ENCODE data around the gene CYP46A1.
"Not testable (repeated sequence)": the region's sequence is repeated elsewhere in the genome, so short reads cannot be mapped to it uniquely, and the experiment has no call there.

Gene CYP46A1

DNA sequence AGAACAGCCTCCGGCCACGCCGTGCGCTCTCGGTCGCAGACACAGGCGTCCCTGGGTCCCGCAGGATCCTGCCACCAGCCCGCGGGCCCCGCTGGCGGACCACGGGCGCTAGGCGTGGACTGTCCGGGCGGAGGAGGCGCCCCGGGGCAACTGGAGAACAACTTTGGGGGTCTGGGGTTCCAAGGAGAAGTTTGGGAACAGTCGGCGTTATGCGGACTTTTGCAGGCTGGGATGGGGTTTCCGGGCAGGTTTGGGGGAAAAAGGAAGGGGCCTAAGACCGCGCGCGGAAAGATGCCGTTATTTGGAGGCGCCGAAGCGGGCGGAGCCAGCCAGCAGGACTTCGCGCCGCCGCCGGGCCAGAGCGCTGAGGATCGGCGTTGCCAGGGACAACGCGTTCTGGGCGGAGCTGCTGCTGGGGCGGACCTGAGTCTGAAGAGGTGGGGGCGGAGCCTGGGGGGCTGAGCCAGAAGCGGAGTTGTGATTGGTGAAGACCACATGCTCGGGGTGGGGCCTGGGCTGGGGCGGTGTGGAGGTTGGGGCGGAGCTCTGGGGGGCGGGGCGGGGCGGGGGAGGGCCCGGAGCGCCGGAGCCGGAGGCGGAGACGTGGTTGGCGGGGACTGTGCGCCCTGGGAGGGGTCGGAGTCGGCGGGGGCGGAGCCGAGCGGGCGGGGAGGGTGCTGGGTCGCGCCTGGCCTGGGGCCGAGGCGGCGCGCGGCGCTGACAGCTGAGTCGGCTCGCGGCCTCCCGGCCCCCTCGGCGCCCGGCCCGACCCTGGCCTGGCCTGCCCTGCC is at the start of gene CYP46A1:
Gene CYP46A1, plus strand, starts transcription at position 680 of the 791 bp plus-strand sequence. CDS start 120 bp downstream, outside the sequence.
- TF ChIP-seq, protein P1, sequence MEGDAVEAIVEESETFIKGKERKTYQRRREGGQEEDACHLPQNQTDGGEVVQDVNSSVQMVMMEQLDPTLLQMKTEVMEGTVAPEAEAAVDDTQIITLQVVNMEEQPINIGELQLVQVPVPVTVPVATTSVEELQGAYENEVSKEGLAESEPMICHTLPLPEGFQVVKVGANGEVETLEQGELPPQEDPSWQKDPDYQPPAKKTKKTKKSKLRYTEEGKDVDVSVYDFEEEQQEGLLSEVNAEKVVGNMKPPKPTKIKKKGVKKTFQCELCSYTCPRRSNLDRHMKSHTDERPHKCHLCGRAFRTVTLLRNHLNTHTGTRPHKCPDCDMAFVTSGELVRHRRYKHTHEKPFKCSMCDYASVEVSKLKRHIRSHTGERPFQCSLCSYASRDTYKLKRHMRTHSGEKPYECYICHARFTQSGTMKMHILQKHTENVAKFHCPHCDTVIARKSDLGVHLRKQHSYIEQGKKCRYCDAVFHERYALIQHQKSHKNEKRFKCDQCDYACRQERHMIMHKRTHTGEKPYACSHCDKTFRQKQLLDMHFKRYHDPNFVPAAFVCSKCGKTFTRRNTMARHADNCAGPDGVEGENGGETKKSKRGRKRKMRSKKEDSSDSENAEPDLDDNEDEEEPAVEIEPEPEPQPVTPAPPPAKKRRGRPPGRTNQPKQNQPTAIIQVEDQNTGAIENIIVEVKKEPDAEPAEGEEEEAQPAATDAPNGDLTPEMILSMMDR (IDR thresholded peaks at IDR 0.05; ENCODE audit: borderline replicate concordance, insufficient read depth, low read depth, low read length), result no peak
- peak within 1 kb of the TSS; percentile 66 for H3K4me3 ChIP-seq (ENCODE audit: low read depth, low read length)

DNA sequence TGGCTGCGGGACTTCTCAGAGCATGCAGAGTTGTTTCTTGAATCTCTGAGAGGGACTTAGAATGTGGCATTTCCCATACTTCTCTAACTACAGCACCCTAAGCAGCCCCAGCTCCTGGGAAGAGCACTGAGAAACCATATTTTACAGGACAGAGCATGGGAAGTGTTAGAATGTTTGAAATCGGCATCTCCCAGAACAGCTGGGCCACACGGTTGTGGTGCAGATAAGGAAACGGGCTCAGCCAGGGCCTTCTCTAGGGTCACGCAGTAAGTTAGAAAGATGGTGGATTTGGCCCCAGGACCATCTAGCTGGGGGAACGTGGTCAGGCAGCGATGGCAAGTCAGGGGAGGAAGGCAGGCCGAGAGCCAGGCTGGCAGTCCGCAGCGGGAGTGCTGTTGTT is 49.7 kb upstream of the CYP46A1 start:
- no peak overlapping the region for H3K4me3 ChIP-seq (ENCODE audit: low read depth, low read length)
- TF ChIP-seq, protein P1 (IDR thresholded peaks at IDR 0.05; ENCODE audit: borderline replicate concordance, insufficient read depth, low read depth, low read length), result no peak

DNA sequence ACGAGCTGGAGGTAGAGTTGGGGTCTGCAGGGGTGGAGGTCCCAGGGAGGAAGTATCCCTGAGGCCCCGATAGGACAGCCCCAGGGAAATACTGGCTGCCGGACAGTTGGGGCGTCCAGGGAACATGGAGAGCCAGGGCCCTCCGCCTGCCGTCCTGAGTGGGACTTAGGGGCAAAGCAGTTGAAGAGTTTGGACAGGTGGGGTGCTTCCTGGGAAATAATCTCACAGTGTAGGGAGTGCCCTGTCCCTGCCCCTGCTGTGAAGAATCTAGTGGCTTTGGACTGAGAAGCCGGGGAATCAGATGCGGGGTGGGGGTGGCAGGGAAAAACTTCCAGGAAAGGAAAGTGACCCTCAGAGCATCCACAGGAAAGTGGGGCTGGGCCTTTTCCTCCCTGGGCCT is 49.0 kb upstream of the CYP46A1 start:
- TF ChIP-seq, protein P1 (IDR thresholded peaks at IDR 0.05; ENCODE audit: borderline replicate concordance, insufficient read depth, low read depth, low read length), result no peak

DNA sequence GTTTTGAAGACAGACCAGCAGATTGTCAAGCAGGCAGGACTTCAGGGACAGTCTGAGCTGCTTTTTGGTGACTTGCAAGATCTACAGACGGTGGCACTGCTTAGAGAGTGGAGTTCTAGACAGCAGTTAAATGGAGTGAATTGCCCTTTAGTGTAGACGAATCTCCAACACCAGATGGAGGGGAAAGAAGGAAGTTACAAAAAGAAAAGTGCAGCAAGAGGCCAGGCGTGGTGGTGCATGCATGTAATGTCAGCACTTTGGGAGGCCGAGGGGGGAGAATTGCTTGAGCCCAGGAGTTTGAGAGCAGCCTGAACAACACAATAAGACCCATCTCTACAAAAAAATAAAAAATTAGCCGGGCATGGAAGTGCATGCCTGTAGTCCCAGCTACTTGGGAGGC is 47.6 kb upstream of the CYP46A1 start:
- H3K4me3 ChIP-seq (ENCODE audit: low read depth, low read length), result no peak overlapping the region
- TF ChIP-seq, protein P1 (IDR thresholded peaks at IDR 0.05; ENCODE audit: borderline replicate concordance, insufficient read depth, low read depth, low read length), result no peak

More for the DNA sequence above, 49.0 kb upstream of the CYP46A1 start:
- H3K4me3 ChIP-seq (ENCODE audit: low read depth, low read length), result no peak overlapping the region

DNA sequence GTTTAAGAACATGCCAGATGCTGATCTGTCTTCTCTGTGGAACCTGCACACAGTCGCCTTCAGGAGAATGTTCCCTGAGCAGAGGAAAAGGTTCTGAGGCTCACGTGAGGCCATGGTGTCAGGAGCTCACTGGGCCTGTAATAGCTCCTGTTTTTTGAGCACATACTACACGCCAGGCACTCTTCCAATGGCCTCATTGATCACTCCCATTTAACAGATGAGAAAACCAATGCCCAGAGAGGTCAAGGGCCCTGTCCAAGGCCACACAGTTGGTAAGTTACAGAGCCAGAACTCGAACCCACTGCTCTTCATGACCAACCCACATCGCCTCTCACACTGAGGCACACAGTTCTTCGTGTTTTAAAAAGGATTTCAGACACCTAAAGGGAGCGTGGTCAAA is 46.5 kb upstream of the CYP46A1 start:
- TF ChIP-seq, protein P1 (IDR thresholded peaks at IDR 0.05; ENCODE audit: borderline replicate concordance, insufficient read depth, low read depth, low read length), result no peak
- H3K4me3 ChIP-seq (ENCODE audit: low read depth, low read length), result no peak overlapping the region

DNA sequence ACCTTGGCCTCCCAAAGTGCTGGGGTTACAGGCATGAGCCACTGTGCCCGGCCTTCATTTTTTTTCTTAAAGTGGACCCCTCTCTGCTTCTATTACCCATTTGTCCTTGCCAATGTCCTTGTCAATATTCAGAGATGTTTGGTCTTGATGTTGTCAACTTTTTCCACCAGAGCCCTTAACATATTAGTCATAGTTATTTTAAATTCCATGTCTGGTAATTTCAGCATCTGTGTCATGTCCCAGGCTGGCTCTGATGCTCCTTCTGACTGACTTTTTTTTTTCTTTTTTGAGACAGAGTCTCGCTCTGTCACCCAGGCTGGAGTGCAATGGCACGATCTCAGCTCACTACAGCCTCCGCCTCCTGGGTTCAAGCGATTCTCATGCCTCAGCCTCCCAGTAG is 41.3 kb upstream of the CYP46A1 start:
- not testable (repeated sequence) for H3K4me3 ChIP-seq (ENCODE audit: low read depth, low read length)

DNA sequence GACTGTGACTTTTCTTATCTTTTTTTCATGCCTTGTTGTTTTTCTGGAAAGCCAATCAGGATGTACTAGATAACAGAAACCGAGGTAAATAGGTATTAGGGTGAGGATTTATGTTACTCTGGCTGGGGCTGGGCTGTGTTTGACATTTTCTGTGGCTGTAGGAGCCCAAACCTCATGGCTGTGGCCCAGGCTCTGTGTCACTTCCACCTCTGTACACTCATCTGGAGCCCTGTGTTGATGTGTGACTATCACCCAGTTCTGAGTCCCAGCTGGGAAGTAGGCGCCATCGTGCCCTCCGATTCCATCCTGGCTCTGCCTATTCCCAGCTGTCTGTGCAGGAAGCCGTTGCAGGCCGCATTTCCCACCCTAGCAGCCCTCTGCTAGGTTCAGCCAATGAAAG is 40.8 kb upstream of the CYP46A1 start:
- TF ChIP-seq, protein P1 (IDR thresholded peaks at IDR 0.05; ENCODE audit: borderline replicate concordance, insufficient read depth, low read depth, low read length), result no peak

More for the DNA sequence above, 40.8 kb upstream of the CYP46A1 start:
- H3K4me3 ChIP-seq (ENCODE audit: low read depth, low read length), result no peak overlapping the region

All from GM12875 (cell line).